Duodenal mucosa (tissue), 2 donors: Measurements from ENCODE around the gene PAPPA2.

ENCODE experiments used
- H3K27ac ChIP-seq: one replicate; pipeline ENCODE4 v1.7.0; 2013; ENCODE audit warnings: low read depth, low read length
- H3K27me3 ChIP-seq, 2 donors: one replicate each; pipeline ENCODE4 v1.7.0; 2013; ENCODE audit warnings: low read length in 2 of 2, control low read depth in 1 of 2; ENCODE audit not compliant: insufficient read depth in 2 of 2, control insufficient read depth in 1 of 2
- H3K36me3 ChIP-seq, 2 donors: one replicate each; pipeline ENCODE4 v1.7.0; 2013; ENCODE audit warnings: low read length in 2 of 2, control low read depth in 1 of 2; ENCODE audit not compliant: insufficient read depth in 2 of 2, control insufficient read depth in 1 of 2
- H3K4me1 ChIP-seq, 2 donors: one replicate each; pipeline ENCODE4 v1.7.0; 2013; ENCODE audit warnings: low read length in 2 of 2, control low read depth in 1 of 2; ENCODE audit not compliant: insufficient read depth in 2 of 2, control insufficient read depth in 1 of 2
- H3K4me3 ChIP-seq, 2 donors: one replicate each; pipeline ENCODE4 v1.7.0; 2013; ENCODE audit warnings: low read length in 2 of 2, low read depth in 1 of 2
- H3K9ac ChIP-seq, 2 donors: one replicate each; pipeline ENCODE4 v1.7.0; 2013; ENCODE audit warnings: low read length in 2 of 2, low read depth in 1 of 2
- H3K9me3 ChIP-seq, 2 donors: one replicate each; pipeline ENCODE4 v1.7.0; 2013; ENCODE audit warnings: low read length in 2 of 2, control low read depth in 1 of 2; ENCODE audit not compliant: control insufficient read depth in 1 of 2

The PAPPA2 gene

DNA sequence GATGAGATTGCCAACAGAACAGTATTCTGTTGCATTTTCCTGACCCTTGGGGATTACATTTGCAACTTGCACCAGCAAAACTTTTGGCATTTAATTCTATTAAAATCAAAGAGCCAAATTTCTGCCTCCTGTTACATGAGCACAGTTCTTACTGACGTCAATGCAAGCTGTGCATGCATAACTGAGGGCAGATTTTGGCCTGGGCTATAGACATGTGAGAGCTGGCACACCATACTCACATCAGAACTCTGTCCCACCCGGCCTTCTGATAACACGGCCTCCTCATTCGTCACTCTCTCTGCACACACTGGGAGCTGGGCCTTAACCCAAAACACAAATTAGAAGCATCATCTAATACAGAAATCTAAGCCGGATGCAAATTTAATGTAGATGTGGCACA, 31.5 kb downstream of the PAPPA2 start:
- H3K4me1 ChIP-seq = no peaks in the 10 kb centered on the region
- H3K9me3 ChIP-seq = no peaks in the 10 kb centered on the region
- no peak overlapping the region for H3K9ac ChIP-seq
- H3K36me3 ChIP-seq = no peaks in the 10 kb centered on the region
- no peak overlapping the region for H3K27ac ChIP-seq
- no peaks in the 10 kb centered on the region for H3K27me3 ChIP-seq
- no peak overlapping the region for H3K4me3 ChIP-seq

DNA sequence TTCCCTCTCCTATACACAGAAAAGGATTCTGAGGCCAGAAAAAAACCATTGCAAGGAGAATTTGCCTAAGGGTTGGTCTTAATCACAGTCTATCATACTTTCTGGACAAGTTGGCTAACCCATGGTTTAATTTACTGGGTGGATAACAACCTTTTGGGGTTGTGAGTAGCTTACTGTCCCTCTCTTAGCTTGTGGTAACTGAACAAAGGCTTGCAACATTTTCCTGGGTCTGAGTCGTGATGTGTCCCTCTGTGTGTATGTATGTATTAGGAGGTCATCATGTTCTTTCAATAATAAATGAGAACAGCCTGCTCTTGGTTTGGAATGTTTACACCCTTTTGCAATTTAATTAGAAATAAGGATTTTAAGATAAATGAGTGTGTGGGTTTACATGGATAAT, 36.7 kb downstream of the PAPPA2 start:
- no peak overlapping the region for H3K27ac ChIP-seq
- H3K9ac ChIP-seq = no peak overlapping the region
- no peak overlapping the region for H3K4me3 ChIP-seq
- no peaks in the 10 kb centered on the region for H3K36me3 ChIP-seq
- H3K27me3 ChIP-seq = no peaks in the 10 kb centered on the region
- no peaks in the 10 kb centered on the region for H3K4me1 ChIP-seq
- H3K9me3 ChIP-seq = no peaks in the 10 kb centered on the region

DNA sequence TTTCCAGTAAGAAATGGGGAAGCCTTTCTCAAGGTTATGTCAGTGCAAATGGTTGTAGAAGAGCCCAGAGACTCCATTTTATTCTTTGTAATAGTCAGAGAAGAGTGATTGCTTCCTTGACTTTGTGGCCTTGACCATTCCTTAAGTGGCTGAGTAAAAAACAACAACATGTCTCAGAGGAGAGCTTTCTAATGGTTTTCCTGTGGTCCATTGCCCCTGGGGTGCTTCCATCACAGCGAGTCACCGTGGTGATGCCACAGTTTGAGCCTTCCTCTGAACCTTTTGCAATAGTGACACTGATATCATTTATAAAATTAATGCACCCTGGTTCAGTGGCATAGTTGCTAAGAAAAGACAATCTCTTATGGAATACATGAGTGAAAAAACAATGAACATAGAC, 38.6 kb downstream of the PAPPA2 start:
- Histone ChIP-seq H3K36me3 (no peaks in the 10 kb centered on the region), H3K4me1 (no peaks in the 10 kb centered on the region), H3K9me3 (no peaks in the 10 kb centered on the region), H3K4me3 (no peak overlapping the region), H3K9ac (no peak overlapping the region), H3K27ac (no peak overlapping the region), H3K27me3 (no peaks in the 10 kb centered on the region)

DNA sequence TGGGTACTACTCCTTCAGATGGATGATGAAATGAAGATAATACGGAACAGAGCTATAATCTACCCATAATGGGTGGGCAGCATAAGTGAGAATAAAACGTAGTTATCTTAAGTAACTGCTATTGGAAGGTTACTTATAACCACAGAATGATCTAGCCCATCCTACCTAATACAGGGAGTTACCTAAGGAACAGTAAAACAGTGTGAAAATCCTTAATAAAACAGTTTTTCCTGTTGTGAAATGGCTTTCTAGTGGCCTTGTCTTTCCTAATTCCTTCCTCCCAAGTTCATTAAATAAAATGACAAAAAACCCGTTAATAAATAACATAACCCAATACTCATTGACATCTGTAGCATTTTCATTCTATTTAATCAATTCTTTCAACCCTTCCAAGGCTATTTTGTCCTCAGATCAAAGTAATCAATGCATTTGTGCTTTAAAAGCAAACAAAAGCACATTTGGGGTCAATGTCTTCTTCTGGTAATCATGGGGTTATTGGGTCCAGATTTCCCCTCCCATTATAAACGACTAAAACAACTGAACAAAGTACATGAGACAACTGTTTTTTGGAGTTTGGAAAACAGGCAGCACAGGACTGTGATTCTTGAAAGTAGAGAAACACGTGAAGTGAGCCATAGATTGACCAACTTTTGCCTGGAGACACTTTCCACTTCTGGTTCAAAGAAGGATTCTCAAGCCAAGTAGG, 42.0 kb downstream of the PAPPA2 start:
- Histone ChIP-seq H3K4me1 (no peaks in the 10 kb centered on the region), H3K9me3 (no peaks in the 10 kb centered on the region), H3K4me3 (no peak overlapping the region), H3K27ac (no peak overlapping the region), H3K27me3 (no peaks in the 10 kb centered on the region), H3K9ac (no peak overlapping the region), H3K36me3 (no peaks in the 10 kb centered on the region)

DNA sequence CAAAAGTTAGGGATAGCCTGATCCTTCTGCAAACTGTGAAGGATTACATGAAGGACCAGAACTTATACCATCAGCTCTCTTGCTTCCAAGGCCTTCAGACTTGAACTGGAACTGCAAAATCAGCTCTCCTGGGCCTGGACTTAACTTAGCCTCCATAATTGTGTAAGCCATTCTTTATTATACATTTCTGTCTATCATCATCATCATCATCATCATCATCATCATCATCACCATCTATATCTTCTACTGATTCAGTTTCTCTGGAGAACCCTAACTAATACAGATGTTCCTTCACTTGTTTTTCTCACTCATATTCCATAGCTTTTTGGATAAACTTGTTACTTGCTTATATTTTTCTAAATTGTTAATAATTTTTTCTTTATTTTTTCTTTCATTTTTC, 50.0 kb downstream of the PAPPA2 start:
- no peak overlapping the region for H3K27ac ChIP-seq

DNA sequence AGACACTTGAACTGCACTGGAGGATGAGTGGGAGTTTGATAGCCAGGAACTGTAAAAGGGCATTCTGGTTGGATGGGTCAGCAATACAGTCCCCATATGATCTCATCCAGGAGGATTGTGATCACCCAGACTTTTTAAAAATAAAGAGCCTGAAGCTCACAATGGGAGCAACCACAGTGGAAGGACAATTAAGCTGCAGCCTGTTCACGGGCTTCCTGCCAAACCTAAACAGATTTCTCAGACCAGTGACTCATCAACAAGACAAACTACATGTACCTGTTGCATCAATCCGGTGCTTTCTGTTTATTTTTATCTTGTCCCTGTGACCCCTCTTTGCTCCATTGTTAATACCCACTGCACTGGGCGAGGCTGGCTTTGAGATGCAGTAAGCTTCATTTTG, 52.3 kb downstream of the PAPPA2 start:
- Histone ChIP-seq H3K9me3 (no peaks in the 10 kb centered on the region), H3K9ac (no peak overlapping the region), H3K27me3 (no peaks in the 10 kb centered on the region), H3K36me3 (no peaks in the 10 kb centered on the region), H3K4me1 (no peaks in the 10 kb centered on the region), H3K27ac (no peak overlapping the region), H3K4me3 (no peak overlapping the region)

More for the DNA sequence above, 50.0 kb downstream of the PAPPA2 start:
- no peaks in the 10 kb centered on the region for H3K9me3 ChIP-seq
- H3K9ac ChIP-seq = no peak overlapping the region
- H3K27me3 ChIP-seq = no peaks in the 10 kb centered on the region
- no peak overlapping the region for H3K4me3 ChIP-seq
- H3K36me3 ChIP-seq = no peaks in the 10 kb centered on the region
- H3K4me1 ChIP-seq = no peaks in the 10 kb centered on the region

DNA sequence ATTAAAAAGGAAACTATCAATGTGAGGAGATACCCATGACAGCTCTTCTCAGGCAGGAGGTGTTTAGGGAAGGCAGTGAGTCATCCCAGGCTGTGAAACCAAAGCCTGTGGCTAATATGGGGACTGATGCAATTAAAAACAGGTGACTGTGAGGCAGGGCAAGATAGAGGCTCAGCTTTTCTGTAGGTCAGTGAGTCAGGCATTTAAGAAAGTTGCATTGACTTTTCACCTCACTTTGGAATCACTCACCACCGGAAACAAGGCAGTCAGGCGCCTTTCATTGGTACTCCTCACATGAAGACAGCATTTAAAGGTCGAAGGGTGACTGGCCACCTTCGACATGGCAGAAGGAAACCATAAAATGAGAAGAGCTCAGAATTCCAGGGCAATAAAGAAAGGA, 54.5 kb downstream of the PAPPA2 start:
- no peak overlapping the region for H3K4me3 ChIP-seq
- H3K4me1 ChIP-seq = no peaks in the 10 kb centered on the region
- H3K27ac ChIP-seq = no peak overlapping the region

DNA sequence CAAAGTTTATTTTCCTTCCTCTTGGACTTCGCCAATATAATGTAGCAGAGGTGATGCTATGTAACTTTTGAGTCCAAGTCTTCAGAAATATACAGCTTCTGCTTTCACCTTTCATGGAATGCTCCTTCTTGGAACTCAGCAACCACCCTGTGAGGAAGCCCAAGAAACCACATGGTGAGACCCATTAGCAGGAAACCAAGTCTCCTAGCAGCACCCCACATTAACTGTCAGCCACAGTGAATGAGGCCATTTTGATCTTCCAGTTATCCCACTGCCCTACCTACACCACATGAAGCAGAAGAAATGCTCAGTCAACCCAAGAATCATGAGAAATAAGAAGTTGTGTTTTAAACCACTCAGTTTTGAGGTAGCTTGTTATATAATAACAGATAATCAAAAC, 58.2 kb downstream of the PAPPA2 start:
- no peaks in the 10 kb centered on the region for H3K36me3 ChIP-seq
- no peaks in the 10 kb centered on the region for H3K9me3 ChIP-seq
- no peak overlapping the region for H3K9ac ChIP-seq
- no peaks in the 10 kb centered on the region for H3K4me1 ChIP-seq
- peaks cover 0 to 3% of the 10 kb centered on the region in 2 donors for H3K27me3 ChIP-seq
- H3K27ac ChIP-seq = no peak overlapping the region
- no peak overlapping the region for H3K4me3 ChIP-seq

More for the DNA sequence above, 54.5 kb downstream of the PAPPA2 start:
- no peaks in the 10 kb centered on the region for H3K27me3 ChIP-seq
- no peak overlapping the region for H3K9ac ChIP-seq
- no peaks in the 10 kb centered on the region for H3K36me3 ChIP-seq
- no peaks in the 10 kb centered on the region for H3K9me3 ChIP-seq

DNA sequence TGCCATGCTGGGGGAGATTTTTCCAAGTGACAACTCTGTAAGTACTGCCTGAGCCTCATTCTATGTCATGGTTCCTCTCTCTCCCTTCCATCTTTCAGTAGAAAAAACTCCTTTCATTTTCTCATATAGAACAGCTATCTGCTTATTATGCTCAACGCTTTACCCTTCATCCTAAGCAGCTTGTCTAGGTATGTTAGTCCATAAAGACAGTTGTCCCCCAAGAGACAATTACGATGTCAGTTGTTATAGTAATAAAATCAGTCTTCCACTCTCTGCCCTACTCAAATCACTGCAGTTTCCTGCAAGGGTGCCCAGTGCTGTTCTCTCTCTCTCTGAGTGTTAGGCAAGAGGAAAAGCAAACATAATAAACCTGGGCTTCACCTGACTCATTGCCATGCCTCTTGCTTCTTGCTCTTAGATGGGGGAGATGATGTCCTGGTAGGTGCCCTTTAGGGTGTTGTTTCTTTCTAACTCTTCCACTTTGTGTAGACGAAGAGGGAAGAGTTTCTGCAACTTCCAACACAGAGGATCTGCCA, 59.4 kb downstream of the PAPPA2 start:
- no peak overlapping the region for H3K9ac ChIP-seq
- no peaks in the 10 kb centered on the region for H3K9me3 ChIP-seq
- no peak overlapping the region for H3K27ac ChIP-seq
- H3K4me1 ChIP-seq = no peaks in the 10 kb centered on the region
- peaks cover 0 to 3% of the 10 kb centered on the region in 2 donors for H3K27me3 ChIP-seq
- H3K4me3 ChIP-seq = no peak overlapping the region
- H3K36me3 ChIP-seq = no peaks in the 10 kb centered on the region

DNA sequence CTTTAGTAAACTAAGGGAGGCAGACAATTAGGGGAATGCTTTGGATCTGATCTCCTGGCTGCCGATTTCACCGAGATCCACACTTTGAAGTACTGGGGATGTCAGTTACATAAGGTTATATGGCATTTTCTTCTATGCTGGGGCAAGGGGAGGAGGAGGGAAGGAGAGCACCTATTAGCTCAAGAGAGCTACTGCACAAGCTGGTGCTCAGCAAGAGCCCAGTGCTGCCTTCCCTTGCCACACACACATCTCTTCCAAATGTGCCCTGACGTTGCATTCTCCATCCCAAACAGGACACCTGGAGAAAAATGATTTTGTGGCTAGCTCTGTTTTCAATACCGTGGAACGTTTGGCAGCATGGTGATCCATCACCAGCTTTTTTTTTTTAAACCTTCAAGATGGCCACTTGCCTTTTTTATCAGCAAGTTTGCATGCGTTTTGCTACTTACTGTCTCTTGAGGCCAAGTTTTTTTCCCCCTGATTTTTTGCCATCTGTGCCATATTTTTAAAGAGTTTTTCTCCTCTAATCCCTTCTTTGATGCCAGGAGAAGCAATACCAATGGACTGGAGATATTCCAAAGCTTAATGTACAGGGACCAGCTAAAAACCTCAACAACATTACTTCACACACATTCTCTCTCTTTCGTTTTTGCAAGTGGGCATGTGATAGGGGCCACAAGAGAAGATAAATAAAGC, 66.6 kb downstream of the PAPPA2 start:
- H3K4me1 ChIP-seq = no peaks in the 10 kb centered on the region
- H3K9me3 ChIP-seq = no peaks in the 10 kb centered on the region
- peaks cover 0 to 3% of the 10 kb centered on the region in 2 donors for H3K27me3 ChIP-seq
- H3K4me3 ChIP-seq = no peak overlapping the region
- no peak overlapping the region for H3K9ac ChIP-seq
- H3K27ac ChIP-seq = no peak overlapping the region
- H3K36me3 ChIP-seq = no peaks in the 10 kb centered on the region
